AG08395 (cell line): ENCODE data around the gene TCERG1.
"Not testable (repeated sequence)": the region's sequence is repeated elsewhere in the genome, so short reads cannot be mapped to it uniquely, and the experiment has no call there.

Source experiments
- DNase-seq: peaks from one replicate; pipeline ENCODE4 v3.0.0; 2012; ENCODE audit warnings: mixed read lengths, low spot score

TCERG1 gene

DNA sequence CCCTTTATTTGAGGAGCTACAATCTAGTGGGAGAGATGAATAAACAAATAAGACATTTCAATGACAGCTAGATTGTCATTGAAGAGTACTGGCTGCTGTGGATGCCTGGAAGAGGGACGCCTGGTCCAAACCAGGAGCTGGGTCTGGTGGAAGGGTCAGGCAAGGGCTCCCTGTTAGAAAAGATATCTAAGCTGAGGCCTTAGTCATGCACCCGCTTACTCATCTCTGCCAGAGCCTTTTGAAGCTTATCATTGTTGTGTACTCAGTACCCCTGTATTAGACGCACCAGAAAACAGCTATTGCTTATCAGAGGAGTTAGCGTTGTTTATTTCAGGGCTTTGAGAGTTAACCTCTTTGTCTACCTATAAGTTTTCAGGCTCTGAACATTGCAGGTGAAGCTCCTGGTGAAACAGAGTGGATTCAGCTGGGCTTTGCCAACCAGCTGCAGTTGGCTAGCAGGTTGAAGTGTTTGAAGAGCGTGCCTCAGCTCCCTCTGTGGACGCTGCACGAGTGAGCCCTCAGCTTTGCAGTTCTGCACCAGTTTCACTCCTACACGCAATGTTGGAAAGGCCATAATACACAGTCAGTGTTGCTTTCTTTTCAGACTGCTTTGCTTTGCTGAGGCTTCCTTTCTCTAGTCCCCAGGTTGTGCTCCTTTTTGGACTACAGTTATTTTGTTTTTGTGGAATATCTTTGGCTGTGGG is 74.4 kb downstream of the TCERG1 start:
- no peak for DNase-seq

DNA sequence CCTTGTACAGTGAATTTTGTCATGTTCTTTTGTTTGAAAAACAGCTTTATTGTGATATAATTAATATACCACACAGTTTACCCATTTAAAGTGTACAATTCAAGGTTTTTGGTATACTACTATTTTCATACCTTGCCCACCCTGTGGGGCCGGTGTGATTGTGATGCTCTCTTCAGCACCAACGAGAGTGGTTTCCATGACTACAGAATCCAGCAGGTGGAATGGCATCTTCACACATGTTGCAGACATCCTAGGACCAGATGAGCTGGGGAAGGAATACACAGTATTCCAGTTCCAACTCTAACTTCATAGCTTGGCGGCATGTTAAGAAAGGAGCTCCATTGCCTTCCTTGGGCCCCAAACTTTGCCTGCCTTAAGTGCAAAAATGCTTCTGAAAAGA is 76.6 kb downstream of the TCERG1 start:
- DNase-seq, result no peak

DNA sequence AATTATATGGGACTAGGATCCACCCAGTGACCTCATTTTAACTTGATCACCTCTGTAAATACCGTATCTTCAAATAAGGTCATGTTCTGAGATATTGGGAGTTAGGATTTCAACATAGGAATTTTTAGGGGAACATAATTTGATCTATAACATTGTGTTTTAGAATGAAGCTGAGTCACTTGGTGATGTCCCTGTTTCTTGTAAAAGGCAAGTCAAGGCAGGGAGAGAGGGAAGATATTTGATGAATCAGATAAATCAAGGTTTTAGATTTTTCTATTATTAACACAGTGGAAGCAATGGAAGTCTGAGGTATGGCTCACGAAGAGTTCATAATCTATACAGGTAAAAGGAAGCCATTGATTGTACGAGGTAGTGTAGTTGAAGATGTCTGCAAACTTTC is 80.7 kb downstream of the TCERG1 start:
- no peak for DNase-seq

DNA sequence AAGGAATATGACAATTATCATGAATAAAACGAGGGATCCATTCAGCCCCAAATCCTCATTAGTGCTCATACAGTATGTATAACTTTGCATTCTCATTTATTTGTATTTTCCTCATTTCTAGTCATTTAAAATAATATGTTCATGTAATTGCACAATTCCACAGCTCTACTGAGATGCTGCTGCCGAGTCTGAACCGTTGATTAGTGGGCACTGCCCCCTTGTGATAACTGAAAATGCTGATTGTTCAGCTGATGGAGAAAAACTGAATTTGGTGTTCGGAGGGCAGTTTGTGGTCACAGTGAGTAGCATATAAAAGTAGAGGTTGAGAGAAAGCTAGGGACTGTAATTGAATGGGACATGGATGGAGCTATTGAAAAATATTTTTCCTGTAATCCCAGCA is 81.1 kb downstream of the TCERG1 start:
- no peak for DNase-seq

DNA sequence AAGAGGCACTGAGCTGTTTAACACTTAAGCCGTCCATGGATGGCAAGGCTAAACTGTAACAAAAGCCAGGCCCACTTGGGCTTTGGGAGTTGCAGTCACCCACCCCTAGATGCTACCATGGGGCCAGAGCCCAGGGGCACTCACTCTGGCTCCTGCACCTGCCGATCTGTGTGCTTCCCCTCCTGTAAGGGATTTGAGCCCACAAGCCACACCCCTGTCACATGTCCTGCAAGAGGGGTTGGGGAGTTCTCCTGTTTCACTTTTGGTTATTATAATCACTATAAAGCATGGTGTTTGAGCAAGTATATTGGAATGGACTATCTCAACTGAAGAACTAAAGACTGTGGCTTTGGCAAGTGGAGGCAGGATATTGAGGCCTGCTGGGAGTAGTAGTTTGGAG is 82.9 kb downstream of the TCERG1 start:
- no peak for DNase-seq

DNA sequence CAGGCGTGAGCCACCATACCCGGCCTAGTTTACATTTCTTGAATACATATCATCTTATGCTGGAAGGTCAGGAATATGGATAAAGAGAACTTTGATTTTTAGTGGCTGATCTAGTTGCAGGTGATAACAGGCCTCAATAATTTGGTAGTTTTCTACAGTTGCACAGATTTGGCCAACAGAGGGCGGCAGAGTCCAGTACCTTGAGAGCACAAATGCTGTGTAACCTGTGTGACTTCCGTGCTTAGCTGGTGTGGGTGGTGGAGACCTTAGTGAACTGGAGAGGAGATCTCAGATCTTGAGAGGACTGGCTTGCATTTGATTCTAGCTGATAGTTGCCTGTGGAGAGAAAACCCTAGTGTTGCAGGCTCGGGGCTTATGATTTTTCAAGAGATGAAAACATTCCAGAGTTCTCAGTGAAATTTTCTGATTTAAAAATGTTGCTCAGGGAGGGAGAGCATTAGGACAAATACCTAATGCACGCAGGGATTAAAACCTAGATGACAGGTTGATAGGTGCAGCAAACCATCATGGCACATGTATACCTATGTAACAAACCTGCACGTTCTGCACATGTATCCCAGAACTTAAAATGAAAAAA is 86.2 kb downstream of the TCERG1 start:
- DNase-seq, result peak; percentile 65

DNA sequence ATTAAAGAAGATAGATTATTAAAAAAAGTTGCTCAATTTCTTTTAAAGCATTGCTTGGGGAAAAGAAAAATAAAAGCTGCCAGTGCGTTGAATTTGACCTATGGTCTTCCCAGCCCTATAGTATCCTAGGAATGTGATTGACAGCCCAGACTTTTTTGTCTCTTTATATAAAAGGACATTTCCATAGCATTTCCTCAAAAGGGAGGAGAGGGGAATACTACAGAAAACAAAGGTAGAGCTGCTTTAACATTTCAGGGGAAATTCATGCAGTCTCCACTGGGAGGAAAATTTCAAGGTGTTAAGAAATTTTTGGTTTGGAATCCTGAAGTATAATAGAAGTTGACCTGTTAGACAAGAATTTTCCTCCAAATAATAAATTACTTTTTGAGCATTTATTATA is 86.7 kb downstream of the TCERG1 start:
- no peak for DNase-seq

DNA sequence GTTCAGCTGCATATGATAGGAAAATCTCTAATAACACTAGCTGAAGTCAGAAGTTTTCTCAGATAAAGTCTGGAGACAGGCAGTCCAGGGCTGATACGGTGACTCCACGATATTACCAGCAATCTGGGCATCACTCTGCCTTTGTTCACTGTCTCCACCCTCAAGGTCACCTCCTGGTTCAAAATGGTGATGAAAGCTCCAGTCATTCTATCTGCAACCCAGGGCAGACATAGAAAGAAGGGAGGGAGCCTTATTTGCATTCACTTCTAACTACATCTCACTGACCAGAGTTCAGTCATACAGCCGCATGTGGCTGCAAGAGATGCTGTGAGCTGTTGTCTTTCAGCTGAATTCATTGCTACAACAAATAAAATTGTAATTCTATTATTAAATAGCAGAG is 91.3 kb downstream of the TCERG1 start:
- no peak for DNase-seq

DNA sequence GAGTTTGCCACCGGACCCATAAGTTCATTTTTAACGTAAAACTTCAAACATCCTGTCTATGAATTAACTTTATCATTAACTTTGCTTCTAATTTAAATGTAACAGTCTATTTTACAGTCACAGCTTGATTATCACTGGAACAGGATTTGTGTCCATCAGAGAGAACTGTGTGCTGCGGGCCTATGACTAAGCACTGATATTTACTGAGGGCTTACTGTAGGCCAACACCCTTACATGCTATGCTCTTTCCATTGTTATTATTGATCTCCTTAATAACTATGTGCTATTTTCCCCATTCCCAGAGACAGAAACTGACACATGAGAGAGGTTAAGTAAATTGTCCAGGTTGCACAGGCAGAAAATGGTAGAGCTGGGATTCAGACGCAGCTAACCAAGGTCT is 92.8 kb downstream of the TCERG1 start:
- no peak for DNase-seq

DNA sequence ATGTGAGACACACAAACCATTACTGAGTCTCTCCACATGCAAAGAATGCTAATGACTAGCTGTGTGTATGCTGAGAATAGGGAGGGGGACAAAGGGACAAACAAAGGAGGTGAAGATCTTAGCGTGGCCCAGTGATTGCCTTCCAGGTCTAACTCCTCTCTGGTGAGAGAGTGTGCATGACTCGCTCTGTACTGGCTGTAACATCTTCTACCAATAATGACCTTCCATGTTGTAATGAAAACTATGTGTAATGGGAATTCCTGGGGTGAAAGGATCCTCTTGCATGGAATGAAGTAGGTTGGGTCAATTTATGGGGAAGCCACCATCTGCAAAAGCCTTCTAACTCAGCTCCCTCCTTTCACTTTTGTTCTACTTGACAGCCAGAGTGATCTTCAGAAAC is 93.3 kb downstream of the TCERG1 start:
- DNase-seq, result no peak

DNA sequence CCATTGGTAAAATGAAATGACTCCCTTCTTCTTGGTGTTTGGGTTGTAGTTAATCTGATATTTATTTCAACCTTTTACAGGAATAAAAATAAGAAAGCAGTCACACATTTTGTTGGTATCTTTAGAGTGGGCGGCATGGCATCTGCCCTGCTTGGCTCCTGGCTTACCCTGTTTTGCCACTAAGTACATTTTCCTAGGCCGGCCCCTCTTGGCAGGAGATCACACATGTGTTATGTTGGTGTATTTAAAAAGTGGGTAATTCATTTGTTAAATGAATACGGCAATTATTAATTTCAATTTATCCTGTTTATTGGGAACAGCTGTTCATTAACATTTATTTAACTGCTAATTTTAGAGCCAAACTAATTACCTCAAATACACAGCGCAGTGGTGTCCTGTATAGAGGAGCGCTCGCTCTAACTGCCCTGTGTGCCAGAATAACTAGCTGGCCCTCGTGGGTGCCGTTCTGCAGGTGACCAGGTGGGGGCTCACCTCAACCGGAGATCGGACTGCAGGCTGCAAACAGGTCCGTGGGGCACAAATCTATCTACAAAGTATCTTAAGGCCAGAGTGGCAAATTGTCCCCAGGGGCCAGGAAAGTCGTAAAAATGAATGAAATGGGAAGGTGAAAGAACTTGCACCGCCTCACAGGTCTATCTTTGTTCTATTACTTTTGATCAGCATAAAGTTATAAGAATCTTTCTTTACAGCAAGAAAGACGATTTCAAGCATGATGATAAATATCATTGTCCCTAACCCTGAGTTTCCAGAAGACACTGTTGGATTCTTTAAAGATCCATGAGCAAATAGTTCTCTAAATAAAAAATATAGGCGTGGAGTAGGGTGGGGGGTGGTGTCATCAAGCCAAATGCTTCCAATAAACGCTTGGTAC is 95.1 kb downstream of the TCERG1 start:
- peak; percentile 64 for DNase-seq

DNA sequence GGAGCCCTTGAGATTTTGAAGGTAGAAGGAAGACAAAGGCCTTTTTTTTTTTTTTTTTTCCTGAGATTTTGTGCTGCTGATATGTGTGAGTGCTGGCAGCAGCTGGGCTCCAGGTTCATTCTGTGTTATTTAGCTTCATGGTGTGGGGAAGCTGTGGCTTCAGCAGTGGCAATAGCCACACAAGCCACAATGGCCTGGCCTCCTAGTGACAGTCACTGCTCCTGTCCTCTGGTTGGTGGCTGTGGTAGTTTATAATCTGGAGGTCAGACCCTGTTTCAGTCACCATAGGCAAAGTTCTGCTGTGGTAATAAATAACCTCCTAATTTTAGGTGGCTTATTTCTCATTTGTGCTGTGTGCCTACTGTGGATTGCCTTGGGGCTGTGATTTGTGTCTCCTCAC is 97.1 kb downstream of the TCERG1 start:
- DNase-seq, result no peak

DNA sequence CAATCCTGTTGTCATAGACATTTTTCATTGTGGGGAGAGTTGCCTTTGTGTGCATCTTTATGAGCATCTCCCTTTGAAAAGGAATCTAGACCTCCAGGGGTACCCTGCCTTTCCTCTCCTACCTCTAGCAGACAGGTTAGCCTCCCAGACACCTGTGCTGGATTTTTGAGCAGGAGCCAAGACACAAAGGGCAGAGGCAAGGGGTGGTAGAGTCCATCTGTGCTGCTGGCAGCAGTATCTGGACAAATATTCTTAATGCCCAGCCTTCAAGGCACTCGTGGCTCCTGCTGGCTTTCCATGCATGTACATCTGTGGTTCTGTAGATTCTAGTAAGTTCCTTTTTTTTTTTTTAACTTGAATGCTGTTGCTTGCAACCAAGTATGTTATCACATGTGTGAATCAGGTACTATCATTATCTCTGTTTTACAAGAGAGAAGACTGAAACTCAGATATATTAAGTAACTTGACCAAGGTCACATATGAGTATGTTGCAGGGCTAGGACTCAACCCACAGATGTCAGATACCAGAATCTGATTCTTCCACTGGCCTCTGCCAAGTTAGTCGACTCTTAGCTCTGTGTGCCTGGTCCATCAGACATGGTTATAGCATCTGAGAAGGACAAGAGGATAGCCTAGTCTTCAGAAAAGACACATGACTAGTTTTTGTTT is 101.8 kb downstream of the TCERG1 start:
- no peak for DNase-seq

DNA sequence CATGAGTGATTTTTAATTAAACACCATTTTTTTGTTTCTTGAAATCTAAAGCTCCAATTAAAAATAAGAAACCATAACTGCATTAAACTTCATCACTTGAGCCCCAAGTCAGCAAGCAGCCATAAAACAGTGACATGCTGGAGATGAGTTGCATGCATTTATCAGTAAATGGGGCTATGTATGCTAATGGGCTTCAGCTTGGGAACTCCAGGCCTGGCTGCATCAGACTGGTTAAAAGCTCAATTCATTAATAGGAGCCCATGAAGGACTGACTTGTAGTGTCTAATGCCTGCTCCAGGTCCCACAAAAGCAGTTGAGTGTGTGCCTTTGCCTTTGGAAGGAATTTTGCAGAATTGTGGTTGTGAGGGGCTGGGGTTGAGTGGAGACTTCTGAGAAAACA is 102.5 kb downstream of the TCERG1 start:
- no peak for DNase-seq

DNA sequence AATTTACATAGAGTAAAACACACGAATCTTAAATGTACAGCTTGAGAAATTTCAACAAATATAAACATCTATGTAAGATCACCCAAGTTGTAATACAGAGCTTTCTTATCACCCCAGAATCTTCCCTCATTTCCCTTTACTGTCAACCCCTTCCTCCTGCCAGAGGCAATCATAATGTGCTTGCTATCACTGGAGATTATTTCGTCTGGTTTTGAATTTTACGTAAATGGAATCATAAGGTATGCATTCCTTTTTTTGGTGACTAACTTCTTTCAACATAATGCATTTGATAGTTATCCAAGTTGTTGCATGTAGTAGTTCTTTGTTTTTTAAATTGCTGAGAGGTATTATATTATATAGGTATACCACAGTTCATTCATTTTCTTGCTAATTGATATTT is 106.3 kb downstream of the TCERG1 start:
- no peak for DNase-seq

DNA sequence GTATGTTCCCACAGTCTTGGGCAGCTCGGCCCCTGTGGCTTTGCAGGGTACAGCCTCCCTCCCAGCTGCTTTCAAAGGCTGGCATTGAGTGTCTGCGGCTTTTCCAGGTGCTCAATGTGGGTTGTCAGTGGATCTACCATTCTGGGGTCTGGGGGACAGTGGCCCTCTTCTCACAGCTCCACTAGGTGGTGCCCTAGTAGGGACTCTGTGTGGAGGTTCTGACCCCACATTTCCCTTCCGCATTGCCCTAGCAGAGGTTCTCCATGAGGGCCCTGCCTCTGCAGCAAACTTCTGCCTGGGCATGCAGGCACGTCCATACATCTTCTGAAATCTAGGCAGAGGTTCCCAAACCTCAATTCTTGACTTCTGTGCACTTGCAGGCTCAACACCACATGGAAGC is 109.8 kb downstream of the TCERG1 start:
- not testable (repeated sequence) for DNase-seq

DNA sequence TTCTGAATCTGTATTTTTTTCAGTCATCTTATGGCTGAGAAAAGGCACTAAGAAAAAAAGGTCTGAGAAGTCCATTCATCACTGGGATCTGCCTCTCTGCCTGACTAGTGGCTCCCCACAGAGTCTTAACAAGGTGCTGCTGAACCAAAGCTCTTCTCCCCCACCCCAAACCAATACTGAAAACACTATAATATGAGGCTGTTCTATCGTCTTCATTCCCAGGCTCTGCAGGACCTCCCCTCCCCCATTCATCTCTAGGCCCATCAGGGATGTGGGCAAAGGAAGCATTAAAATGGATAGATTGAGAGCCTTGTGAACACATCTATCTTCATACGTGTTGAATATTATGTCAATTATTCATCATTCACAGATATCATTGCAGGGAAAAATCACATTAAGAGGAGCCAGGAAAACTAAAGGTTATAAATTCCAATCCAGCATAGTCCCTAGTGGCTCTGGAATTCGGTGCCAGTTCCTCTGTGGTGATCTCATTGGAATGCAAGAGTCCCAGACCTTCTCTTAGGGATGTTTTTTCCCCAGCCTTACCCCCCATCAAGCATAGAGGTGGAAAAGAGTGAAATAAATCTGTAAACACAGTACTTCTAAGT is 113.2 kb downstream of the TCERG1 start:
- peak; percentile 30 for DNase-seq
